Pulmonary artery endothelial cell (primary cell): ENCODE results near the gene IL17B. TPM values are rescaled to one million over a fixed set of nuclear protein-coding genes. Genes with fewer than 3 reads are reported as not detected.

ENCODE experiments used
- DNase-seq: peaks from one replicate; pipeline ENCODE4 v3.0.0-alpha.2; 2011; ENCODE audit warnings: low read depth, low spot score
- total RNA-seq: library from RNA; depleted of rRNA; stranded (reverse); fragments of >200 nt; gene quantifications from 2 replicates; pipeline ENCODE4 v1.2.3, GENCODE V29; 2014

IL17B gene
- total RNA-seq, 1 donor from 2014 or later: not detected

GRCh38 chr5:149379818-149380374 lies 804 bp upstream of the IL17B start:
- no peak for DNase-seq

DNA sequence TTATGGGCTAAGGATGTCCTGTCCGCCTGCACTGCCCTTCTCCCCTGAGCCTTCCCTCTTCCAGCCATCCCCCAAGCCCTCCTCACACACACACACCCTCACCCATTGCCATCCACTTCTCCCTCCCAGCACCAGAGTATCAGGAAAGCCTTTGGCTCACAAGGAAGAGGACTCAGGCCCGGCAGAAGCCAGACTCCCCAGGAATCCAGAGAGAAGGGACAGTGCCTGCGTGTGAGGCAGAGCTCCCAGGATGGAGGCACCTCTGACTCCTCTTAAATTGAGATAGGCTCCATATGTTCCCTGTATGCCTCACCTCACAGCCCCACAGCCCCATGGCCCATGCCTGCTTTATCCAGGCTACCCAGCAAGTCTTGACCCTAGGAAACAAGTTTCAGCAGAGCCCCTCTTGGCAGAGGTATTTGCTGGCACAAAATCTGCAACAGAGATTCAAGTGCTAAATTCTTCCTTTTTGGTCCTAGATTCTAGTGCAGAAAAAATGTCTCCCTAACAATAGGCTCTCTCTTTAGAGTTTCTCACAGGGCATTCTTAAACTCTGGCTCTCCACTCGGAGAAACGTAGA lies 761 bp downstream of the IL17B start:
- DNase-seq: no peak

DNA sequence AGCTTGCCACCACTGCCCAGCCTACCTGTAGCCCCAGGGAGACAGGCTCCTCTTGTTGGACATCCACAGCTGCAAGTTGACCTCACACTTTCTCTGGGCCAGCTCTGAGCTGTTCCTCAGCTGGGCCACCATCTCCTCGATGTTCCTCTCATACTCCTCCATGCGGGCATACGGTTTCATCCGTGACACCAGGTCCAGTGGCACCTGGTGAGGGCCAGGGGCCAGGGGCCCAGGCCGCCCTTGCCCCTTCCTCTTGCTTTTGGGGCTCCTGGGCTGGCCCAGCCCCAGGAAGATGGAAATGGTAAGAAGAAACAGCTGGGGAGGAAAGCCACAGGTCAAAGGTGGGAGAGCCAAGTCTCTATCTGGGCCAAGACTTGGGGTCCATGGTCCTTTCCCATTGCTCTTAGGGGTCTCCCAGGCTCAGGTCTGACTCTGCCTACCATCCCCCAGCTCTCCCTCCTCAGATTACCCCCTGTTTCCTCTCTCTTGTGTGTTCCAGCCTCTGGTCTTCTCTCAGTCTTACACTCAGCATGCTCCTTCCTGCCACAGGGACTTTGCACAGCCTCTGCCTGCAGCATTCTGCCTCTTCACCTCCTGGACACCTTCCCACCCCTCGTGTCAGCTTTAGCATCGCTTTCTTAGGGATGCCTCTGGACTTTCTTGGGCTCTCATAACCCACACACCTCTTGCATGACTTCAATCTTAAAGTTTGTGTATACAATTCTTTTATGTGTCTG lies 2.2 kb downstream of the IL17B start:
- DNase-seq: no peak

GRCh38 chr5:149376104-149376503 lies 3.0 kb downstream of the IL17B start:
- DNase-seq: no peak

GRCh38 chr5:149375434-149375833 lies 3.7 kb downstream of the IL17B start:
- no peak for DNase-seq

GRCh38 chr5:149374801-149375200 lies 4.3 kb downstream of the IL17B start:
- DNase-seq: no peak

DNA sequence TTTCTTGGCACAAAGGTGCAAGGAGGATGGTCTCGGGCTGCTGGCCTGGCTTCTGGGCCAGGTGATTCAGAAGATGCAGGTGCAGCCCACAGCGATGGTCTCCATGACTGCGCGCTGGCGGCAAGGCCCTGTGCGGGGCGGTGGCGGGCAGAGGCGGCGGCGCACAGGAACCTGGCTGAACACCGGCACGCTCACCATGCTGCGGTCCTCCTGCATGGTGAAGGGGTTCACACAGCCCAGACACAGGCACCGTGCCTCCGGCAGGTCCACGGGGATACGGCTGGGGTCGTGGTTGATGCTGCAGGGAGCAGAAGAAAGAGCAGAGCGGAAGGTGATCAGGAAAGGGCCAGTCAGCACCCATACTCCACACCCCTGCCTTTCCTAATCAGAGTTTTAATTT lies 4.8 kb downstream of the IL17B start:
- no peak for DNase-seq

- DNase-seq: no peak
Observed at GRCh38 chr5:149372932-149373331, 6.2 kb downstream of the IL17B start.

- no peak for DNase-seq
Observed at GRCh38 chr5:149372076-149372795, 6.9 kb downstream of the IL17B start.

GRCh38 chr5:149371296-149371962 lies 7.7 kb downstream of the IL17B start:
- DNase-seq: peak; percentile 22

DNA sequence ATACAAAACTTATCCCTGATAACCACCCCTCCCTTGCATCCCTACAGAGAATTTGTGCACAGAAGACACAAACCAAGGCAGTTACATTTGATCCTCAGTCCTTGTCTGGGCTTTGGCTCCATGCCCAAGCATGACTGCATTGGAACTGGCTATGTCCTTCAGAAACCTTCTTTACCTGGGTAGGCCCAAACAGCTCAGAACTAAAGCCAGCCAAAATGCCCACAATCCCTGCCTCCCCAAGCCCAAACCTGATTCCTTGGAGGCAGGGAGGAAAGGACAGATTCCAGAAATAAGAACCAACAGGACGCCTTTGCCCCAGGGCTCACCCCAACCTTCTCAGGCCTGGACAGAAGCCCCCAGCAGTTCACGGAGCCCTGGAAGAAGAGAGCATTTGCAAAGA lies 8.2 kb downstream of the IL17B start:
- no peak for DNase-seq

- DNase-seq: no peak
Observed at GRCh38 chr5:149367972-149368645, 11.0 kb downstream of the IL17B start.

DNA sequence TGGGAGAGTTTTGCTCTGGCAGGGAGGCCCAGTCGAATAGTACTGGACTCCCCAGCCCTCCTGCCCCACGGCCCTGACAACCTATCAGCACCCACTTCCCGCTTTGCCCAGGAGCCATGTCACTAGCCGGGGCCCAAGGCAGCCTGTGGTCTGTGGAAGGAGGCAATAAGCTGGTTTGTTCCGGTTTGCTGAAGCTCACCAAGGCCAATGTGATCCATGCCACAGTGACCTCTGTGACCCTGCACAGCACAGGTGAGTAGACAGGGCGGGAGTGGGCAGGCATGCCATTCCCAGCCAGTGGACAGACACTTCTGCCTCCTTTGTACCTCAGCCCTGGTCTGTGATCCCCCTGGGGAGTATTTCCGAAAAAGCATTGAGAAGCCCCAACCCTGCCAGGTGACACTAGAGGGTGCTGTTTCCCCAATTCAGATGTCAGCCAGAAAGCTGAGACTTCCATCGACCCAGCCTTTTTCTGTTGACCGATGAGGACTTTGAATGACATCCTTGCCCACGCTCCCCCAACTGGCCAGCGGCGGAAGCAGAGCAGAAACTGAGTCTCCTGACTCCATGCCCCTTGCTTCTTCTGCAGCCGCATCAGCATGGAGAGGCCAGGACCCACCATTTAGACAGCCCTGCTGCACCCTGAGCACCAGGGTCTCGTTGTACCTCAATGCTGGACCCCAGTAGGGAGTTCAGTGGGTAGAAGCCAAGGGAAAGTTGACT lies 11.7 kb downstream of the IL17B start:
- no peak for DNase-seq

DNA sequence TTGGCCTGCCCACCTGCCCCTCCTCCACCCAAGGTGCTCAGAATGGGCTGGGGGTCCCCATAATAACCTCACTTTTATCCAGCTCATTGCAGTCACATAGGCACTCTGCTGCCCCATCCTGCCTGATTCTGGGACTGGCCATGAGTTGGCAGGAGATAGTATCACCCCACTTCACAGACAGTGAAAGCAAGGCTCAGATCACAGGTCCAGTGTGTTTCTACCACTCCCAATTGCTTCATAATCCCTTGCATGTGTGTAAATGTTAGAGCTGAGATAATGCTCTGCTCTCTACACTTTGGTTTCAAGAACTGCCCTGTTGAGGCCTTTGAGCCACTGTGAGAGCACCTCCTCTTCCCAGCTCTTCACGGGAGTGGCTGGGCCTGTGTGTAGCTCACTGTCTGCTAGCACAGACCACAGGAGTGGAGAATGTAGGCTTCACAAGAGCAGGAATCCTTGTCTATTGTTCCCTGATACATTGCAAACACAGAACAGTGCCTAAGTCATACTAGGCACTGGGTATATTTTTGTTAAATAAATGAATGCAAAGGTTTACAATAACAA lies 12.8 kb downstream of the IL17B start:
- DNase-seq: no peak

- no peak for DNase-seq
Observed at GRCh38 chr5:149365418-149365817, 13.7 kb downstream of the IL17B start.

- no peak for DNase-seq
Observed at GRCh38 chr5:149364719-149365118, 14.4 kb downstream of the IL17B start.

- DNase-seq: no peak
Observed at GRCh38 chr5:149363936-149364335, 15.2 kb downstream of the IL17B start.

GRCh38 chr5:149363358-149363757 lies 15.7 kb downstream of the IL17B start:
- no peak for DNase-seq

DNA sequence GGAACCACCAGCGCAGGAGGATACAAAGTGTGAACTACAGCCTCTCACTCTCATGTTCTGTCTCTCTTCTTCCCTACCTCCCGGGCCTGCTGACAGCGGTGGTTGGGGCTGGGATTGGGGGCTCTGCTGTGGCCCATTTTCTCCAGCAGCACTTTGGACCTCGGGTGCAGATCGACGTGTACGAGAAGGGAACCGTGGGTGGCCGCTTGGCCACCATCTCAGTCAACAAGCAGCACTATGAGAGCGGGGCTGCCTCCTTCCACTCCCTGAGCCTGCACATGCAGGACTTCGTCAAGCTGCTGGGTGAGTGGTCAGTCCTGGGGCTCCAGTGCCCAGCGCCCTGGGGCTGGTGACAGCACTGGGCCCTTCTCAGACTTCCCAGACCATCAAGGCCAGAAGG lies 16.6 kb downstream of the IL17B start:
- no peak for DNase-seq

DNA sequence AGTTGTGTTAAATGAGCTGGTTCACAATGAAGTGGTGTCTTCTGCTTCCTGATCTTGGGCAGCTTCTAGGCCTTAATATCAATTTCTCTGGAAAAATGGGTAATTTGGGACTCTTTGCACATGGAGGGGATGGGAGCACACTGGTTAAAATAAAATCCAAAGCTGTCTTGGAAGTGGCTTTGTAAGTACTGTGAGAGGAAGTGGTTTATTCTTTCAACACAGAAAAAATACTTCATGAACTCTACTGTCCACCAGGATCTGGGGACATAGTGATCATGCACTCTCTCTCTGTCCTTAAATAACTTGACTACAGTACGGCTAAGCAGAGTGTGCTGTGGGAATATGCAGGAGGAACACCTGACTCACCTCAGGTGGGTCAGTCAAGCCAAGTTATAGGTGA lies 18.8 kb downstream of the IL17B start:
- DNase-seq: no peak
